Endothelial cell (in vitro differentiated cells): ENCODE measurements around the gene KCTD12. TPM values are rescaled to one million over a fixed set of nuclear protein-coding genes. Genes with fewer than 3 reads are reported as not detected.

Experiments used
- DNase-seq: peaks from one replicate; pipeline ENCODE4 v3.0.0; 2021; ENCODE audit warnings: low spot score
- H3K27ac Mint-ChIP-seq: one replicate; pipeline ENCODE4 v1.8.0; 2021; ENCODE audit warnings: mixed read lengths, inconsistent platforms; ENCODE audit not compliant: unreplicated experiment
- H3K27me3 Mint-ChIP-seq: one replicate; pipeline ENCODE4 v1.8.0; 2021; ENCODE audit warnings: mild to moderate bottlenecking, moderate library complexity, mixed read lengths, inconsistent platforms; ENCODE audit not compliant: unreplicated experiment
- H3K36me3 Mint-ChIP-seq: one replicate; pipeline ENCODE4 v1.8.0; 2021; ENCODE audit warnings: mild to moderate bottlenecking, low read depth, mixed read lengths, inconsistent platforms; ENCODE audit not compliant: unreplicated experiment
- H3K4me1 Mint-ChIP-seq: one replicate; pipeline ENCODE4 v1.8.0; 2021; ENCODE audit warnings: mild to moderate bottlenecking, mixed read lengths, inconsistent platforms; ENCODE audit not compliant: unreplicated experiment
- H3K4me3 Mint-ChIP-seq: one replicate; pipeline ENCODE4 v1.8.0; 2021; ENCODE audit warnings: mild to moderate bottlenecking, mixed read lengths, inconsistent platforms; ENCODE audit not compliant: unreplicated experiment
- H3K9me3 Mint-ChIP-seq: one replicate; pipeline ENCODE4 v1.8.0; 2021; ENCODE audit warnings: mixed read lengths, inconsistent platforms; ENCODE audit not compliant: unreplicated experiment
- CTCF ChIP-seq: fragments of 200-600 bp; sonication (generic); IDR thresholded peaks from one replicate; pipeline ENCODE4 v1.5.0; 2021; ENCODE audit warnings: antibody characterized with exemption; ENCODE audit not compliant: unreplicated experiment
- total RNA-seq: library from RNA; stranded (reverse); fragmentation: NEBNext Ultra II Directional; extraction: Animal tissue kit (Norgen Biotek cat#: 25700); gene quantifications from one replicate; pipeline ENCODE4 v1.2.1, GENCODE V29; 2021; ENCODE audit not compliant: unreplicated experiment

KCTD12 gene
- total RNA-seq, 1 donor from 2014 or later: 9.6 TPM

GRCh38 chr13:76868371-76868770 is 17.8 kb downstream of the KCTD12 start:
- TF ChIP-seq CTCF: no peak
- Mint-ChIP-seq H3K36me3 (no peaks in the 10 kb centered on the region), H3K9me3 (no peaks in the 10 kb centered on the region), H3K27me3 (no peaks in the 10 kb centered on the region), H3K4me3 (no peak overlapping the region), H3K27ac (no peak overlapping the region), H3K4me1 (peaks cover 15% of the 10 kb centered on the region)
- no peak for DNase-seq

- no peaks in the 10 kb centered on the region for H3K27me3 Mint-ChIP-seq
- H3K4me1 Mint-ChIP-seq: peaks cover 15% of the 10 kb centered on the region
- no peak for DNase-seq
Observed at GRCh38 chr13:76865996-76866503, 20.2 kb downstream of the KCTD12 start.

DNA sequence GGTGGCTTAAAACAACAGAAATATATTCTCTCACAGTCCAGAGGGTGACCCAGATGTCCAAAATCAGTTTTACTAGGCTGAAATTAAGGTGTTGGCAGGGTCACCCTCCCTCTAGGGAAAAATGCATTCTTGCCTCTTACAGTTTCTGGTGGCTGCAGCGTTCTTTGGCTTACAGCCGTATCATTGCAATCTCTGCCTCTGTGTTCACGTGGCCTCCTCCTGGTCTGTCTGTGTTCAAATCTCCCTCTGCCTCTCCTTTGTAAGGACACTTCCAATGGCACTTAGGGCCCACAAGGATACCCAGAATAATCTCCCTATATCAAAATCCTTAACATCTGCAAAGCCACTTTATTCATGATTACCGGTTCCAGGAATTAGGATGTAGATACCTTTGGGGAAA is 21.1 kb downstream of the KCTD12 start:
- DNase-seq: no peak
- H3K27me3 Mint-ChIP-seq: no peaks in the 10 kb centered on the region
- no peaks in the 10 kb centered on the region for H3K9me3 Mint-ChIP-seq
- peaks cover 15% of the 10 kb centered on the region for H3K4me1 Mint-ChIP-seq
- H3K27ac Mint-ChIP-seq: no peak overlapping the region
- TF ChIP-seq CTCF: no peak
- H3K4me3 Mint-ChIP-seq: no peak overlapping the region
- H3K36me3 Mint-ChIP-seq: no peaks in the 10 kb centered on the region

More at GRCh38 chr13:76865996-76866503, 20.2 kb downstream of the KCTD12 start:
- H3K9me3 Mint-ChIP-seq: no peaks in the 10 kb centered on the region
- H3K36me3 Mint-ChIP-seq: no peaks in the 10 kb centered on the region
- peak overlapping the region; percentile 18 for H3K27ac Mint-ChIP-seq
- H3K4me3 Mint-ChIP-seq: no peak overlapping the region
- no peak for TF ChIP-seq CTCF

DNA sequence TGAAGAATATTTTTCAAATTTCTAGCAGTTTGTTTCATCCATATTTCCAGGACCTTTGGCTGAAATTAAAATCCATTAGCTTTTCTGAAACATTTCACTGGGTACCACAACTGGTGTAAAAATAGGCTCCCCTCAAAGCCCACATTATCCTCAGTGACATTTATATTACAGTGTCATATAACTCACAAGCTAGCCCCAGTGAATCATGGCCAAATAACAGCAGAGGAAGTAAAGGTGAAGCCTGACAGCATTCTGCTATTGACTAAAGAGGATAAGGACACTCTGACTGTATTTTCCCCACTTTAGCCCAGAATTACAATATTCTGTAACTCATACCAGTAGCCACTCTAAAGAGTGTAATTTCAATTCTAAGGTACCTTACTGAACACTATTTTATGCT is 21.9 kb downstream of the KCTD12 start:
- peaks cover 15% of the 10 kb centered on the region for H3K4me1 Mint-ChIP-seq
- no peak overlapping the region for H3K27ac Mint-ChIP-seq
- no peak for TF ChIP-seq CTCF
- H3K9me3 Mint-ChIP-seq: no peaks in the 10 kb centered on the region
- no peaks in the 10 kb centered on the region for H3K36me3 Mint-ChIP-seq
- H3K4me3 Mint-ChIP-seq: no peak overlapping the region
- no peak for DNase-seq
- no peaks in the 10 kb centered on the region for H3K27me3 Mint-ChIP-seq

- no peak overlapping the region for H3K4me3 Mint-ChIP-seq
- H3K27ac Mint-ChIP-seq: no peak overlapping the region
- H3K4me1 Mint-ChIP-seq: peaks cover 15% of the 10 kb centered on the region
- no peak for TF ChIP-seq CTCF
- H3K36me3 Mint-ChIP-seq: no peaks in the 10 kb centered on the region
- no peak for DNase-seq
- H3K9me3 Mint-ChIP-seq: no peaks in the 10 kb centered on the region
- H3K27me3 Mint-ChIP-seq: no peaks in the 10 kb centered on the region
Observed at GRCh38 chr13:76863022-76863421, 23.2 kb downstream of the KCTD12 start.
